ENCODE results near the gene CNOT10.
"Not testable (repeated sequence)": the region's sequence is repeated elsewhere in the genome, so short reads cannot be mapped to it uniquely, and the experiment has no call there.

The CNOT10 gene

GRCh38 chr3:32794487-32795308 is 109.7 kb downstream of the CNOT10 start:
- Histone ChIP-seq H3K9me3 (no peaks in the 10 kb centered on the region), H3K27me3 (ENCODE audit: low read depth) (no peaks in the 10 kb centered on the region), H3K36me3 (replicated peaks) (no peaks in the 10 kb centered on the region), H3K4me3 (no peak overlapping the region), H3K4me1 (peaks cover 20% of the 10 kb centered on the region)
- in situ Hi-C loops (cut with MboI; ENCODE audit: low sequenced_read_pairs): no loop called here
- DNase-seq (ENCODE audit: low spot score in 2 of 2): no peak

- in situ Hi-C loops (cut with MboI; ENCODE audit: low sequenced_read_pairs); H3K4me3 ChIP-seq; H3K9me3 ChIP-seq; H3K36me3 ChIP-seq (replicated peaks); H3K27me3 ChIP-seq (ENCODE audit: low read depth): not testable (repeated sequence)
- H3K4me1 ChIP-seq: peaks cover 23% of the 10 kb centered on the region
- peak in 1 of 2 experiments; percentile 31 for DNase-seq (ENCODE audit: low spot score in 2 of 2)
These were observed 111.5 kb downstream of the CNOT10 start for GRCh38 chr3:32796384-32796950.

- in situ Hi-C loops (cut with MboI; ENCODE audit: low sequenced_read_pairs): no loop called here
- H3K4me3 ChIP-seq: no peak overlapping the region
- no peak for DNase-seq (ENCODE audit: low spot score in 2 of 2)
- H3K27me3 ChIP-seq (ENCODE audit: low read depth): no peaks in the 10 kb centered on the region
- H3K9me3 ChIP-seq: no peaks in the 10 kb centered on the region
- peaks cover 15% of the 10 kb centered on the region for H3K4me1 ChIP-seq
- H3K36me3 ChIP-seq (replicated peaks): no peaks in the 10 kb centered on the region
These were observed 112.8 kb downstream of the CNOT10 start for GRCh38 chr3:32797776-32798175.

GRCh38 chr3:32801440-32801839 is 116.5 kb downstream of the CNOT10 start:
- H3K9me3 ChIP-seq; in situ Hi-C loops (cut with MboI; ENCODE audit: low sequenced_read_pairs); H3K27me3 ChIP-seq (ENCODE audit: low read depth); H3K36me3 ChIP-seq (replicated peaks); H3K4me3 ChIP-seq; DNase-seq (ENCODE audit: low spot score in 2 of 2): not testable (repeated sequence)
- H3K4me1 ChIP-seq: peaks cover 12% of the 10 kb centered on the region

GRCh38 chr3:32813180-32813579 is 128.2 kb downstream of the CNOT10 start:
- Histone ChIP-seq H3K4me3 (no peak overlapping the region), H3K36me3 (replicated peaks) (no peaks in the 10 kb centered on the region), H3K27me3 (ENCODE audit: low read depth) (no peaks in the 10 kb centered on the region), H3K9me3 (no peaks in the 10 kb centered on the region), H3K4me1 (peaks cover 25% of the 10 kb centered on the region)
- no peak for DNase-seq (ENCODE audit: low spot score in 2 of 2)
- in situ Hi-C loops (cut with MboI; ENCODE audit: low sequenced_read_pairs): no loop called here

GRCh38 chr3:32814361-32814760 is 129.4 kb downstream of the CNOT10 start:
- Histone ChIP-seq H3K4me3 (no peak overlapping the region), H3K9me3 (no peaks in the 10 kb centered on the region), H3K36me3 (replicated peaks) (peaks cover 8% of the 10 kb centered on the region), H3K27me3 (ENCODE audit: low read depth) (no peaks in the 10 kb centered on the region), H3K4me1 (peaks cover 26% of the 10 kb centered on the region)
- no peak for DNase-seq (ENCODE audit: low spot score in 2 of 2)
- in situ Hi-C loops (cut with MboI; ENCODE audit: low sequenced_read_pairs): no loop called here

GRCh38 chr3:32815841-32816438 is 131.0 kb downstream of the CNOT10 start:
- Histone ChIP-seq H3K4me3 (peak overlapping the region; percentile 66), H3K36me3 (replicated peaks) (peaks cover 22% of the 10 kb centered on the region), H3K9me3 (no peaks in the 10 kb centered on the region; the same call in 1 of the 2 replicates), H3K27me3 (ENCODE audit: low read depth) (no peaks in the 10 kb centered on the region), H3K4me1 (peaks cover 35% of the 10 kb centered on the region)
- DNase-seq (ENCODE audit: low spot score in 2 of 2): peak; percentile 43 to 51
- in situ Hi-C loops (cut with MboI; ENCODE audit: low sequenced_read_pairs): no loop called here

- H3K4me3 ChIP-seq: peak overlapping the region; percentile 66
- peaks cover 26% of the 10 kb centered on the region for H3K36me3 ChIP-seq (replicated peaks)
- in situ Hi-C loops (cut with MboI; ENCODE audit: low sequenced_read_pairs): no loop called here
- no peaks in the 10 kb centered on the region; the same call in 1 of the 2 replicates for H3K9me3 ChIP-seq
- peak; percentile 90 to 91 for DNase-seq (ENCODE audit: low spot score in 2 of 2)
- peaks cover 37% of the 10 kb centered on the region for H3K4me1 ChIP-seq
- H3K27me3 ChIP-seq (ENCODE audit: low read depth): no peaks in the 10 kb centered on the region
These were observed 131.7 kb downstream of the CNOT10 start for GRCh38 chr3:32816439-32817256.

- peaks cover 26% of the 10 kb centered on the region for H3K36me3 ChIP-seq (replicated peaks)
- in situ Hi-C loops (cut with MboI; ENCODE audit: low sequenced_read_pairs): no loop called here
- peaks cover 39% of the 10 kb centered on the region for H3K4me1 ChIP-seq
- no peaks in the 10 kb centered on the region for H3K27me3 ChIP-seq (ENCODE audit: low read depth)
- peak in 1 of 2 experiments; percentile 49 for DNase-seq (ENCODE audit: low spot score in 2 of 2)
- peak overlapping the region; percentile 66 for H3K4me3 ChIP-seq
- no peaks in the 10 kb centered on the region; the same call in 1 of the 2 replicates for H3K9me3 ChIP-seq
These were observed 132.2 kb downstream of the CNOT10 start for GRCh38 chr3:32817257-32817557.

GRCh38 chr3:32817558-32818228 is 132.7 kb downstream of the CNOT10 start, which contains the start of gene TRIM71:
TRIM71 (plus strand) TSS chr3:32817997; CDS start chr3:32818081, 84 bp downstream.
- Histone ChIP-seq H3K4me3 (peak within 1 kb of the TSS; percentile 66), H3K4me1 (peaks cover 44% of the 10 kb centered on the region), H3K27me3 (ENCODE audit: low read depth) (no peaks in the 10 kb centered on the region), H3K36me3 (replicated peaks) (peaks cover 26% of the 10 kb centered on the region), H3K9me3 (no peaks in the 10 kb centered on the region; the same call in 1 of the 2 replicates)
- peak in 1 of 2 experiments; percentile 57 for DNase-seq (ENCODE audit: low spot score in 2 of 2)
- in situ Hi-C loops (cut with MboI; ENCODE audit: low sequenced_read_pairs): no loop called here

GRCh38 chr3:32818229-32818969 is 133.4 kb downstream of the CNOT10 start:
- in situ Hi-C loops (cut with MboI; ENCODE audit: low sequenced_read_pairs): no loop called here
- DNase-seq (ENCODE audit: low spot score in 2 of 2): peak in 1 of 2 experiments; percentile 57

GRCh38 chr3:32818970-32819511 is 134.1 kb downstream of the CNOT10 start:
- H3K27me3 ChIP-seq (ENCODE audit: low read depth): no peaks in the 10 kb centered on the region
- peaks cover 48% of the 10 kb centered on the region for H3K4me1 ChIP-seq
- in situ Hi-C loops (cut with MboI; ENCODE audit: low sequenced_read_pairs): no loop called here
- DNase-seq (ENCODE audit: low spot score in 2 of 2): peak in 1 of 2 experiments; percentile 39
- peak overlapping the region; percentile 66 for H3K4me3 ChIP-seq
- no peaks in the 10 kb centered on the region; the same call in 1 of the 2 replicates for H3K9me3 ChIP-seq
- H3K36me3 ChIP-seq (replicated peaks): peaks cover 26% of the 10 kb centered on the region

More at GRCh38 chr3:32818229-32818969, 133.4 kb downstream of the CNOT10 start:
- Histone ChIP-seq H3K9me3 (no peaks in the 10 kb centered on the region; the same call in 1 of the 2 replicates), H3K36me3 (replicated peaks) (peaks cover 26% of the 10 kb centered on the region), H3K4me3 (peak overlapping the region; percentile 66), H3K27me3 (ENCODE audit: low read depth) (no peaks in the 10 kb centered on the region), H3K4me1 (peaks cover 51% of the 10 kb centered on the region)

All from HAP-1 (cell line).